Measurements from ENCODE around the gene BUD23. TPM values are rescaled to one million over a fixed set of nuclear protein-coding genes. Genes with fewer than 3 reads are reported as not detected.

BUD23 gene
- total and polyA plus RNA-seq, 8 donors: 17.4 to 71.9 (median 44.2) TPM

- H3K9me3 ChIP-seq: peaks cover 0 to under 1% (median 0%) of the 10 kb centered on the region in 4 donors
- WGBS, 5 donors: 46 to 63% (median 49%) methylated on average over 10 to 16 of the region's 16 CpGs
- no peak for TF ChIP-seq POLR2AphosphoS5 (IDR thresholded peaks at IDR 0.05)
- TF ChIP-seq, protein P1, sequence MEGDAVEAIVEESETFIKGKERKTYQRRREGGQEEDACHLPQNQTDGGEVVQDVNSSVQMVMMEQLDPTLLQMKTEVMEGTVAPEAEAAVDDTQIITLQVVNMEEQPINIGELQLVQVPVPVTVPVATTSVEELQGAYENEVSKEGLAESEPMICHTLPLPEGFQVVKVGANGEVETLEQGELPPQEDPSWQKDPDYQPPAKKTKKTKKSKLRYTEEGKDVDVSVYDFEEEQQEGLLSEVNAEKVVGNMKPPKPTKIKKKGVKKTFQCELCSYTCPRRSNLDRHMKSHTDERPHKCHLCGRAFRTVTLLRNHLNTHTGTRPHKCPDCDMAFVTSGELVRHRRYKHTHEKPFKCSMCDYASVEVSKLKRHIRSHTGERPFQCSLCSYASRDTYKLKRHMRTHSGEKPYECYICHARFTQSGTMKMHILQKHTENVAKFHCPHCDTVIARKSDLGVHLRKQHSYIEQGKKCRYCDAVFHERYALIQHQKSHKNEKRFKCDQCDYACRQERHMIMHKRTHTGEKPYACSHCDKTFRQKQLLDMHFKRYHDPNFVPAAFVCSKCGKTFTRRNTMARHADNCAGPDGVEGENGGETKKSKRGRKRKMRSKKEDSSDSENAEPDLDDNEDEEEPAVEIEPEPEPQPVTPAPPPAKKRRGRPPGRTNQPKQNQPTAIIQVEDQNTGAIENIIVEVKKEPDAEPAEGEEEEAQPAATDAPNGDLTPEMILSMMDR (IDR thresholded peaks at IDR 0.05): no peak
- TF ChIP-seq POLR2A (IDR thresholded peaks at IDR 0.05): no peak
- TF ChIP-seq EP300 (IDR thresholded peaks at IDR 0.05): no peak
- no peaks in the 10 kb centered on the region for H3K36me3 ChIP-seq
- H3K4me1 ChIP-seq: peaks cover 6 to 14% (median 10%) of the 10 kb centered on the region in 4 donors
- intact Hi-C loops (cut with DNase I; ENCODE audit: low total_unique reads): no loop called here
- H3K27me3 ChIP-seq: peaks cover 0 to 95% (median 48%) of the 10 kb centered on the region in 3 donors
- H3K4me3 ChIP-seq: peak overlapping the region in 3 of 4 donors; percentile 41 to 53 (median 52)
- no peak overlapping the region for H3K27ac ChIP-seq
- no peak for DNase-seq
These were observed 36.3 kb upstream of the BUD23 start for GRCh38 chr7:73646785-73647724.

DNA sequence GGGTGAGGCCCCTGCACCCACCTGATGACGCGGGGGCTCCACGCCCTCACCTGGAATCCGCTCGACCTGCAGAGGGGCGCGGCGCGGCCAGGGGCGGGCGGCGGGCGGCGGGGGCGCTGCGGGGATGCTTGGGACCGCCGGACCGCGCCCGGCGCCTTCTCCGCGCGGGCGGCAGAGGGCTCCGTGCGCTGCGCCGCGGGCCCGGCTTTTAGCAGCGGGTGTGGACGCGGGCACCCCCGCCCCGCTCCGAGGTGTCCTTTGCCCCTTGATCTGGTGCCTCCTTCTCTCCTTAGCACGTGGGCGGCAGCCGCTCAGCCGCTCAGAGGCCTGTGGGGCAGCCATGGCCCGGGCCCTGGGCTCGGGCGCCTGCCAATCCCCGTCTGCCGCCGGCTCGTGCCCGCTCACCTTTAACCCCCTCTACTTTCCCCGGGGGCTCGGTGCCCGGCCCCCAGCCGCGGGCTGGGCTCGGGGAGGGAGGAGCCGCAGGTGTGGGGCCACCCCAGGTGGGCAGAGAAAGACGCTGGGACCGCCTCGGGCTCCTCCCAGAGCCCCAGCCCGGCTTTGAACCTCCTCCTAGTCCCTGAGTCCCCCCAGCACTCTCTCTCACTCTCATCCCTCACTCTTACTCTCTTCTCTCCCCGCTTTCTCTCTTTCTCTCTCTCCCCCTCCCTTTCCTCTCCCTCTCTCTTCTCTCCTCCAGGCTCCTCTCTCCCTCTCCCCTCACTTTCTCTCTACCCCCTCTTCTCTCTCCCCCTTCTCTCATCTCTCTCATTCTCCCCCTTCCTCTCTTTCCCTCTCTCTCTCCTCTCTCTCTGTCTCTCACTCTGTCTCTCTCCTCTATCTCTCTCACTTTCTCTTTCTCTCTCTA lies 35.4 kb upstream of the BUD23 start:
- peak; percentile 28 to 85 for DNase-seq
- intact Hi-C loops (cut with DNase I; ENCODE audit: low total_unique reads): no loop called here
- peaks cover 0 to 95% (median 48%) of the 10 kb centered on the region in 3 donors for H3K27me3 ChIP-seq
- no peaks in the 10 kb centered on the region for H3K9me3 ChIP-seq
- no peak overlapping the region for H3K27ac ChIP-seq
- H3K4me1 ChIP-seq: peaks cover 6 to 14% (median 10%) of the 10 kb centered on the region in 4 donors
- TF ChIP-seq, protein P1 (IDR thresholded peaks at IDR 0.05): no peak
- TF ChIP-seq POLR2A (IDR thresholded peaks at IDR 0.05) (no peak), EP300 (IDR thresholded peaks at IDR 0.05) (no peak), POLR2AphosphoS5 (IDR thresholded peaks at IDR 0.05) (no peak)
- WGBS, 5 donors: 1 to 2% (median 1%) methylated on average over 7 to 62 of the region's 62 CpGs
- H3K36me3 ChIP-seq: no peaks in the 10 kb centered on the region
- H3K4me3 ChIP-seq: peak overlapping the region; percentile 41 to 53 (median 48)

- intact Hi-C loops (cut with DNase I; ENCODE audit: low total_unique reads): no loop called here
- Histone ChIP-seq H3K4me3 (no peak overlapping the region), H3K9me3 (no peaks in the 10 kb centered on the region), H3K27me3 (peaks cover 0 to 95% (median 48%) of the 10 kb centered on the region in 3 donors), H3K4me1 (peaks cover 6 to 14% (median 10%) of the 10 kb centered on the region in 4 donors), H3K36me3 (no peaks in the 10 kb centered on the region), H3K27ac (no peak overlapping the region)
- 36 to 60% (median 54%) methylated on average over 1 of the region's 1 CpG for WGBS, 5 donors
- TF ChIP-seq EP300 (IDR thresholded peaks at IDR 0.05) (no peak), POLR2A (IDR thresholded peaks at IDR 0.05) (no peak), POLR2AphosphoS5 (IDR thresholded peaks at IDR 0.05) (no peak)
- TF ChIP-seq, protein P1 (IDR thresholded peaks at IDR 0.05): no peak
- no peak for DNase-seq
These were observed 34.6 kb upstream of the BUD23 start for GRCh38 chr7:73648593-73649332.

All from stomach (tissue), 9 donors.